ENCODE data around the gene PCMTD2. TPM values are rescaled to one million over a fixed set of nuclear protein-coding genes. Genes with fewer than 3 reads are reported as not detected.

The PCMTD2 gene
- total and polyA plus RNA-seq, 2 of the 13 experiments (the other 11 are each of a cell fraction or from before 2014, with no cell fraction given) = 47.0 to 76.9 TPM

DNA sequence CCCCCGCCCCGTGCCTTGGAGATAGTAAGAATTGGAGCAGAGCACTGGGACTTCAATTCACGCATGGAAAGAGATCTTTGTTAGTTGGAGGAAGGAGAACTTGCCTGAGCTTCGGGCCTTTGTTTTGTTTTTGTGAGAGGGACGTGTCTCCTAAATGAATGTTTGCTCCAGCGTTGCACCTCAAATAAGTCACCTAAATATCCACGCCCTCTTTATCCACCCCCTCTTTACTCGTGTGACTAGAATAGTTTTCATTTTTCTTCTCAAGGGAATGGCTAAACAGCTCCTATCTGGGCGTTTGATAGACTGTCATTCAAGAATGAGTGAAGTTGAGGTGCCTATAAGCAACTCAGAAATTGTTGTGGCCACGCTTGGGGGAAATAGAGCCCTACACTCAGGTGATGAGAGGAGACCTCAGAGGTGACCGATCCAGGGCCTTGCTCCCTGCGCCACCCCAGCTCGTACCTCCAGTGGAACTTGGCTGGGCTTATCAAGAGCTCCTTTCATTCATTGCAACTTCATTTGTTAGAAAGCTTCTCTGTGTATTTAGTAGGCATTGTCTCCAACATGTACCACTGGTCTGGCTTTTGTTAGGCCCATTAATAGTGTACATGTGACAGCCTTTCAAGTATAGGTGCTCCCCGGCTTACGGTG, 861 bp downstream of the PCMTD2 start (continued):
- no peak for TF ChIP-seq SRSF4 (IDR thresholded peaks at IDR 0.05; ENCODE audit: low read depth, low read length, poor library complexity, severe bottlenecking)
- no peak for TF ChIP-seq ZSCAN30 (CRISPR knock-in tag; IDR thresholded peaks at IDR 0.05)
- TF ChIP-seq ZBTB3 (CRISPR knock-in tag; IDR thresholded peaks at IDR 0.05; ENCODE audit: borderline replicate concordance, low read depth) = 0 out of 2 replicates have a peak, but pooled peaks have one; percentile 10
- TF ChIP-seq TFE3 (CRISPR knock-in tag; IDR thresholded peaks at IDR 0.05) = peak; percentile 20; the same call in 1 of the 2 replicates
- TF ChIP-seq ZNF703 (CRISPR knock-in tag; IDR thresholded peaks at IDR 0.05; ENCODE audit: borderline replicate concordance) = no peak
- TF ChIP-seq HNRNPLL (IDR thresholded peaks at IDR 0.05; ENCODE audit: low read depth, low read length, poor library complexity, severe bottlenecking) = no peak
- TF ChIP-seq MIXL1 (CRISPR knock-in tag; IDR thresholded peaks at IDR 0.05) = no peak
- TF ChIP-seq ARID5B (CRISPR knock-in tag; IDR thresholded peaks at IDR 0.05) = no peak
- no peak for TF ChIP-seq SP4 (CRISPR knock-in tag; IDR thresholded peaks at IDR 0.05)
- TF ChIP-seq, protein P1, sequence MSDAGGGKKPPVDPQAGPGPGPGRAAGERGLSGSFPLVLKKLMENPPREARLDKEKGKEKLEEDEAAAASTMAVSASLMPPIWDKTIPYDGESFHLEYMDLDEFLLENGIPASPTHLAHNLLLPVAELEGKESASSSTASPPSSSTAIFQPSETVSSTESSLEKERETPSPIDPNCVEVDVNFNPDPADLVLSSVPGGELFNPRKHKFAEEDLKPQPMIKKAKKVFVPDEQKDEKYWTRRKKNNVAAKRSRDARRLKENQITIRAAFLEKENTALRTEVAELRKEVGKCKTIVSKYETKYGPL (CRISPR knock-in tag; IDR thresholded peaks at IDR 0.05) = no peak
- TF ChIP-seq ZNF720 (CRISPR knock-in tag; IDR thresholded peaks at IDR 0.05) = no peak
- no peak for TF ChIP-seq ZNF570 (CRISPR knock-in tag; IDR thresholded peaks at IDR 0.05; ENCODE audit: borderline replicate concordance)
- no peak for TF ChIP-seq KDM4B (CRISPR knock-in tag; IDR thresholded peaks at IDR 0.05)
- no peak for TF ChIP-seq ZNF263 (CRISPR knock-in tag; IDR thresholded peaks at IDR 0.05)
- TF ChIP-seq NCOA1 (CRISPR knock-in tag; IDR thresholded peaks at IDR 0.05) = peak; percentile 67; the same call in 1 of the 2 replicates
- no peak for TF ChIP-seq KLF6 (CRISPR knock-in tag; IDR thresholded peaks at IDR 0.05)
- TF ChIP-seq ZNF101 (CRISPR knock-in tag; IDR thresholded peaks at IDR 0.05; ENCODE audit: borderline replicate concordance, low read depth) = 0 out of 2 replicates have a peak, but pooled peaks have one; percentile 14
- no peak for TF ChIP-seq ZNF335 (CRISPR knock-in tag; IDR thresholded peaks at IDR 0.05)
- TF ChIP-seq ZNF75D (CRISPR knock-in tag; IDR thresholded peaks at IDR 0.05; ENCODE audit: borderline replicate concordance) = no peak
- no peak for TF ChIP-seq HIVEP1 (CRISPR knock-in tag; IDR thresholded peaks at IDR 0.05)
- TF ChIP-seq ZNF629 (CRISPR knock-in tag; conservative IDR thresholded peaks at IDR 0.05) = no peak
- TF ChIP-seq PAX8 (CRISPR knock-in tag; IDR thresholded peaks at IDR 0.05; ENCODE audit: borderline replicate concordance) = no peak
- TF ChIP-seq KLF16 (CRISPR knock-in tag; IDR thresholded peaks at IDR 0.05) = no peak
- no peak for TF ChIP-seq ELF1 (CRISPR knock-in tag; IDR thresholded peaks at IDR 0.05)
- no peak for TF ChIP-seq MIER3 (CRISPR knock-in tag; IDR thresholded peaks at IDR 0.05; ENCODE audit: borderline replicate concordance)
- TF ChIP-seq JARID2 (CRISPR knock-in tag; IDR thresholded peaks at IDR 0.05; ENCODE audit: insufficient replicate concordance) = no peak
